Peyer's patch (tissue), 4 donors: ENCODE measurements around the gene TMEM120A.
A peak's percentile ranks its signal among the peaks of the same experiment; 100 is the strongest.

Experiments used
- CTCF ChIP-seq, 6 experiments: fragments of 450-650 bp in 4 of 6; fragments of 200-600 bp in 2 of 6; sonication (generic) in 1 of 6; IDR thresholded peaks; one replicate each; pipeline ENCODE4 v1.5.1; 2017 to 2019; ENCODE audit warnings: antibody characterized with exemption in 6 of 6, mild to moderate bottlenecking in 3 of 6, moderate library complexity in 1 of 6
- POLR2A ChIP-seq, 2 donors: fragments of 450-650 bp; IDR thresholded peaks; one replicate each; pipeline ENCODE4 v1.5.1; 2017; ENCODE audit warnings: antibody characterized with exemption in 2 of 2, mild to moderate bottlenecking in 2 of 2, moderate library complexity in 2 of 2

GRCh38 chr7:75943864-75944263, 50.5 kb downstream of the TMEM120A start:
- TF ChIP-seq CTCF (IDR thresholded peaks at IDR 0.05) = peak in 2 of 6 experiments; percentile 13 to 15
- TF ChIP-seq POLR2A (IDR thresholded peaks at IDR 0.05) = no peak
